Activated naive CD8-positive, alpha-beta T cell treated with anti-CD3 and anti-CD28 coated beads, Interleukin-2, amount 10 ng/mL, durations not matched to agents 7 days and 5 days (primary cell): ENCODE results near the gene CYP2F1. TPM values are rescaled to one million over a fixed set of nuclear protein-coding genes. Genes with fewer than 3 reads are reported as not detected.
A peak's percentile ranks its signal among the peaks of the same experiment; 100 is the strongest.
"Not testable (repeated sequence)": the region's sequence is repeated elsewhere in the genome, so short reads cannot be mapped to it uniquely, and the experiment has no call there.

Source experiments
- ATAC-seq: fragments of 150-1000 bp; cut with Tn5 transposase; one replicate; pipeline ENCODE4 v1.10.0; 2021; ENCODE audit warnings: low read depth, moderate library complexity
- POLR2A ChIA-PET: fragments of 350-600 bp; sonication (Branson Sonifier 250); formaldehyde crosslinking; loops from one replicate; lab custom pipeline; 2021; ENCODE audit warnings: antibody characterized with exemption; lab: Charles Lee
- DNase-seq: peaks from one replicate; pipeline ENCODE4 v3.0.0; 2021
- H3K27ac Mint-ChIP-seq: one replicate; pipeline ENCODE4 v1.8.0; 2022; ENCODE audit warnings: mild to moderate bottlenecking, mixed read lengths
- H3K27me3 Mint-ChIP-seq: one replicate; pipeline ENCODE4 v1.8.0; 2022; ENCODE audit warnings: mild to moderate bottlenecking, moderate library complexity, mixed read lengths
- H3K36me3 Mint-ChIP-seq: one replicate; pipeline ENCODE4 v1.8.0; 2021; ENCODE audit warnings: mild to moderate bottlenecking, mixed read lengths
- H3K4me1 Mint-ChIP-seq: one replicate; pipeline ENCODE4 v1.8.0; 2021; ENCODE audit warnings: mixed read lengths
- H3K4me3 Mint-ChIP-seq: one replicate; pipeline ENCODE4 v1.8.0; 2022; ENCODE audit warnings: mild to moderate bottlenecking, moderate library complexity, mixed read lengths
- H3K9me3 Mint-ChIP-seq: one replicate; pipeline ENCODE4 v1.8.0; 2021; ENCODE audit warnings: mixed read lengths
- total RNA-seq, 2 experiments: library from RNA; stranded (reverse); gene quantifications; one replicate each; pipeline ENCODE4 v1.2.3, GENCODE V29; 2021

The CYP2F1 gene, protein sequence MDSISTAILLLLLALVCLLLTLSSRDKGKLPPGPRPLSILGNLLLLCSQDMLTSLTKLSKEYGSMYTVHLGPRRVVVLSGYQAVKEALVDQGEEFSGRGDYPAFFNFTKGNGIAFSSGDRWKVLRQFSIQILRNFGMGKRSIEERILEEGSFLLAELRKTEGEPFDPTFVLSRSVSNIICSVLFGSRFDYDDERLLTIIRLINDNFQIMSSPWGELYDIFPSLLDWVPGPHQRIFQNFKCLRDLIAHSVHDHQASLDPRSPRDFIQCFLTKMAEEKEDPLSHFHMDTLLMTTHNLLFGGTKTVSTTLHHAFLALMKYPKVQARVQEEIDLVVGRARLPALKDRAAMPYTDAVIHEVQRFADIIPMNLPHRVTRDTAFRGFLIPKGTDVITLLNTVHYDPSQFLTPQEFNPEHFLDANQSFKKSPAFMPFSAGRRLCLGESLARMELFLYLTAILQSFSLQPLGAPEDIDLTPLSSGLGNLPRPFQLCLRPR
- total RNA-seq = not detected

GRCh38 chr19:41114132-41114531 is at the start of gene CYP2F1:
Gene CYP2F1, plus strand, starts transcription at chr19:41114432. Its CDS starts 1,757 bp downstream, at chr19:41116189.
- no peak within 1 kb of the TSS for H3K4me3 Mint-ChIP-seq

GRCh38 chr19:41064974-41065569 is 49.2 kb upstream of the CYP2F1 start:
- no peaks in the 10 kb centered on the region for H3K36me3 Mint-ChIP-seq
- POLR2A ChIA-PET = no interaction called here
- ATAC-seq (no peak), DNase-seq (no peak)
- H3K4me1 Mint-ChIP-seq = no peaks in the 10 kb centered on the region
- H3K9me3 Mint-ChIP-seq = no peaks in the 10 kb centered on the region
- no peak overlapping the region for H3K27ac Mint-ChIP-seq
- H3K27me3 Mint-ChIP-seq = peaks cover 19% of the 10 kb centered on the region
- H3K4me3 Mint-ChIP-seq = no peak overlapping the region

More at GRCh38 chr19:41114132-41114531, at the start of gene CYP2F1:
- Mint-ChIP-seq H3K36me3 (no peaks in the 10 kb centered on the region), H3K4me1 (no peaks in the 10 kb centered on the region), H3K27me3 (peaks cover 12% of the 10 kb centered on the region), H3K27ac (no peak within 1 kb of the TSS), H3K9me3 (no peaks in the 10 kb centered on the region)
- POLR2A ChIA-PET = no interaction called here
- ATAC-seq (no peak), DNase-seq (no peak)

DNA sequence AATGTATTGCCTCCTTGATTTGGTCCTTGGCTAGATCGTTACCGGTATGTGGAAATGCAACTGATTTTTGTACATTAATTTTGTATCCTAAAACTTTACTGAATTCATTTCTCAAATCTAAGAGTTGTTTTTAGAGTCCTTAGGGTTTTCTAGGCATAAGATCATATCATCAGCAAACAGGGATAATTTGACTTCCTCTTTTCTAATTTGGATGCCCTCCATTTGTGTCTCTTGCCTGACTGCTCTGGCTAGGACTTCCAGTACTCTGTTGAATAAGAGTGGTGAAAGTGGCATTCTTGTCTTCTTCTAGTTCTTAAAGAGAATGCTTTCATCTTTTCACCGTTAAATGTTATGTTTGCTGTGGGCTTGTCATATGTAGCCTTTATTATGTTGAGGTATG is 37.9 kb upstream of the CYP2F1 start:
- ATAC-seq (no peak), DNase-seq (no peak)
- Mint-ChIP-seq H3K36me3 (peaks cover 2% of the 10 kb centered on the region), H3K27me3 (peaks cover 26% of the 10 kb centered on the region), H3K4me1 (no peaks in the 10 kb centered on the region), H3K9me3 (peaks cover 6% of the 10 kb centered on the region), H3K4me3 (no peak overlapping the region), H3K27ac (no peak overlapping the region)
- POLR2A ChIA-PET = no interaction called here

GRCh38 chr19:41083516-41083915 is 30.7 kb upstream of the CYP2F1 start:
- POLR2A ChIA-PET = no interaction called here
- H3K4me1 Mint-ChIP-seq = no peaks in the 10 kb centered on the region
- no peak overlapping the region for H3K4me3 Mint-ChIP-seq
- no peaks in the 10 kb centered on the region for H3K36me3 Mint-ChIP-seq
- DNase-seq = no peak
- ATAC-seq = no peak
- no peak overlapping the region for H3K27ac Mint-ChIP-seq
- peaks cover 6% of the 10 kb centered on the region for H3K9me3 Mint-ChIP-seq
- peaks cover 32% of the 10 kb centered on the region for H3K27me3 Mint-ChIP-seq

DNA sequence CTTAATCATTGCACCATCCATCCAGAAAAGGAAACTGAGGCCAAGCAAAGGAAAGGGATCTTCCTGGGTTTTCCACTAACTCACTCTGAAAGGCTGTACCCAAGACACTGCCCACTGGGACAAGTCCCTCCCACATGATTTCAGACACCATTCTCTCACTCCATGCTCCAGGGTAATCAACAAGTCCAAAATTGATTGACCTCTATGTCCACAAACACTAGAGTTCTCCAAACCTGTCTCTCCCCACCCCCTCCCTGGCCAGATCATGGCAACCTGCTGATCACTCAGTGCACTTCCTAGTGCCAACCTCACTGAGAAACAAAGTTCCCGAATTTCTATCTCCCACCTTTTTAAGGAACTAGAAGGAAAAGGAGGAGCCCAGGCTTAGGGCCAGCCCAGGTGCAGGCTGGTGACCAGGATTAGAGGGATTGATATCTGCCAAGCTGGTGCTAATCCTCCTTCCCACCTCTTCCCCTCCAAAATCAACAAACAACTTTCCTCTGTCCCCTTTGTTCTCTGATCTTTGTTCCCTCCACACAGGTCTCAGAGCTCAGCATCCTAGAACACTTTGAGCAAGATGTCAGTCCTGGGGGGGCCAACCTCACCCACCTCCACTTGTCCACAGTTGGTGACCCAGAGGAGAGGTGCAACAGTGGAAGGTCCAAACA is 28.4 kb upstream of the CYP2F1 start:
- Mint-ChIP-seq H3K27me3 (peaks cover 51% of the 10 kb centered on the region), H3K36me3 (no peaks in the 10 kb centered on the region), H3K9me3 (peaks cover 3% of the 10 kb centered on the region), H3K4me3 (no peak overlapping the region), H3K27ac (no peak overlapping the region), H3K4me1 (no peaks in the 10 kb centered on the region)
- no peak for DNase-seq
- POLR2A ChIA-PET = no interaction called here
- no peak for ATAC-seq

- POLR2A ChIA-PET = no interaction called here
- no peak for ATAC-seq
- peaks cover 1% of the 10 kb centered on the region for H3K9me3 Mint-ChIP-seq
- H3K27me3 Mint-ChIP-seq = peaks cover 53% of the 10 kb centered on the region
- H3K36me3 Mint-ChIP-seq = no peaks in the 10 kb centered on the region
- no peak within 1 kb of the TSS for H3K4me3 Mint-ChIP-seq
- no peaks in the 10 kb centered on the region for H3K4me1 Mint-ChIP-seq
- DNase-seq = no peak
- no peak within 1 kb of the TSS for H3K27ac Mint-ChIP-seq
Observed at GRCh38 chr19:41088151-41088550, 26.1 kb upstream of the CYP2F1 start, which contains the start of gene CYP2A13. Gene CYP2A13, plus strand, starts transcription at chr19:41088451. Its CDS starts 21 bp downstream, at chr19:41088472.

- H3K27ac Mint-ChIP-seq = no peak overlapping the region
- no peaks in the 10 kb centered on the region for H3K9me3 Mint-ChIP-seq
- DNase-seq (no peak), ATAC-seq (no peak)
- H3K4me3 Mint-ChIP-seq = no peak overlapping the region
- POLR2A ChIA-PET = no interaction called here
- peaks cover 51% of the 10 kb centered on the region for H3K27me3 Mint-ChIP-seq
- H3K4me1 Mint-ChIP-seq = no peaks in the 10 kb centered on the region
- no peaks in the 10 kb centered on the region for H3K36me3 Mint-ChIP-seq
Observed at GRCh38 chr19:41089959-41090358, 24.3 kb upstream of the CYP2F1 start.

DNA sequence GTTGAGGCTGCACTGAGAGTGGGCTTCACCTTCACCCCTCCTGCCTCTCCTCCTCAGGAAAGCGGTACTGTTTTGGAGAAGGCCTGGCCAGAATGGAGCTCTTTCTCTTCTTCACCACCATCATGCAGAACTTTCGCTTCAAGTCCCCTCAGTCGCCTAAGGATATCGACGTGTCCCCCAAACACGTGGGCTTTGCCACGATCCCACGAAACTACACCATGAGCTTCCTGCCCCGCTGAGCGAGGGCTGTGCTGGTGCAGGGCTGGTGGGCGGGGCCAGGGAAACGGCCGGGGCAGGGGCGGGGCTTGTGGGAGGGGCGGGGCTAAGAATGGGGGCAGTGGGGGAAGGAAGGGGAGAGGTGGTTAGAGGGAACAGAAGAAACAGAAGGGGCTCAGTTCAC is 18.5 kb upstream of the CYP2F1 start:
- DNase-seq = no peak
- Mint-ChIP-seq H3K4me1 (peaks cover 2% of the 10 kb centered on the region), H3K9me3 (peaks cover 2% of the 10 kb centered on the region), H3K4me3 (no peak overlapping the region), H3K36me3 (no peaks in the 10 kb centered on the region), H3K27me3 (peaks cover 14% of the 10 kb centered on the region), H3K27ac (no peak overlapping the region)
- peak; percentile 66 for ATAC-seq
- POLR2A ChIA-PET = no interaction called here

DNA sequence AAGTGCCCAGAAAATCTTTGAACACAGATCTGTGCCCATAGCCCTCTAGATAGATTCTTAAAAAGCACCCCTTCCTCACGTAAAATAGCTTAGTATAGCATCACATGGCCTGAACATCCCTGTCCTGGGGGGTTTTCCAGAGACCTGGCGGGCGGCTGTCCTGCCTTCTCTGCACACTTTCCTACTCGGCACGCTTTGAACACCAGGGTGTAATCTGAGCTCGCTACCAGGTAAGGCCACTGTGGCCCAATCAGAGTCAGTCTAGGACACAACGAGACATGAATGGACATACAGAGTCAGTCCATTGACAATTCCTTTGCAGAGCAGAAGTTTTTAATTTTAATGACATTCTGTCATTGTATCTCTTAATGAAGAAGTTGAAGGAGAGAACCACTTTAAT is 17.9 kb upstream of the CYP2F1 start:
- H3K27me3 Mint-ChIP-seq = peaks cover 7% of the 10 kb centered on the region
- ATAC-seq = no peak
- H3K4me3 Mint-ChIP-seq = no peak overlapping the region
- POLR2A ChIA-PET = no interaction called here
- H3K36me3 Mint-ChIP-seq = no peaks in the 10 kb centered on the region
- peaks cover 2% of the 10 kb centered on the region for H3K4me1 Mint-ChIP-seq
- no peak overlapping the region for H3K27ac Mint-ChIP-seq
- DNase-seq = no peak
- H3K9me3 Mint-ChIP-seq = peaks cover 6% of the 10 kb centered on the region

GRCh38 chr19:41097302-41097701 is 16.9 kb upstream of the CYP2F1 start:
- Mint-ChIP-seq H3K4me1 (peaks cover 2% of the 10 kb centered on the region), H3K9me3 (peaks cover 9% of the 10 kb centered on the region), H3K36me3 (peaks cover 2% of the 10 kb centered on the region), H3K27ac (no peak overlapping the region), H3K27me3 (peaks cover 3% of the 10 kb centered on the region), H3K4me3 (no peak overlapping the region)
- DNase-seq (no peak), ATAC-seq (no peak)
- POLR2A ChIA-PET = no interaction called here

GRCh38 chr19:41098762-41099161 is 15.5 kb upstream of the CYP2F1 start:
- Mint-ChIP-seq H3K27me3 (peaks cover 3% of the 10 kb centered on the region), H3K27ac (no peak overlapping the region), H3K36me3 (peaks cover 2% of the 10 kb centered on the region), H3K4me1 (peaks cover 2% of the 10 kb centered on the region), H3K4me3 (no peak overlapping the region), H3K9me3 (peaks cover 9% of the 10 kb centered on the region)
- DNase-seq = no peak
- ATAC-seq = no peak
- POLR2A ChIA-PET = no interaction called here

- H3K4me1 Mint-ChIP-seq, DNase-seq, H3K27me3 Mint-ChIP-seq, H3K36me3 Mint-ChIP-seq, H3K27ac Mint-ChIP-seq, POLR2A ChIA-PET, H3K4me3 Mint-ChIP-seq, ATAC-seq: not testable (repeated sequence)
- peaks cover 17% of the 10 kb centered on the region for H3K9me3 Mint-ChIP-seq
Observed at GRCh38 chr19:41102210-41102609, 12.0 kb upstream of the CYP2F1 start.

DNA sequence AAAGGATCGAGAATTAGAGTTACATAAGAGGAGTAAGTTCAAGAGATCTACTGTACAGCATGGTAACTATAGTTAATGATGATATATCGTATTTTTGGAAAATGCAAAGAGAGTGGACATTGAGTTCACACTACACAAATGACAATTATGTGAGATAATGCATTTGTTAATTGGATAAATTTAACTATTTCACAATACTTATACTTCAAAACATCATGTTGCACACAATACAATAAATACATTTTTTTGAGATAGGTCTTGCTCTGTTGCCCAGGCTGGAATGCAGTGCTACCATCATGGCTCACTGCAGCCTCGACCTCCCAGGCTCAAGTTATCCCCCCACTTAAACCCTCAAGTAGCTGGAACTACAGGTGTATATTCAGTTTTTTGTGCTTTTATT is 8.1 kb upstream of the CYP2F1 start:
- DNase-seq = no peak
- H3K27ac Mint-ChIP-seq = no peak overlapping the region
- peaks cover 2% of the 10 kb centered on the region for H3K36me3 Mint-ChIP-seq

More for the DNA sequence above, 8.1 kb upstream of the CYP2F1 start:
- Mint-ChIP-seq H3K9me3 (peaks cover 13% of the 10 kb centered on the region), H3K4me1 (no peaks in the 10 kb centered on the region), H3K4me3 (no peak overlapping the region), H3K27me3 (peaks cover 2% of the 10 kb centered on the region)
- no peak for ATAC-seq
- POLR2A ChIA-PET = no interaction called here
